Caco-2 (cell line): ENCODE measurements around the gene PIM1. TPM values are rescaled to one million over a fixed set of nuclear protein-coding genes. Genes with fewer than 3 reads are reported as not detected.

Experiments
- BruUV-seq: library from RNA; stranded (reverse); fragments of 400-500 nt; replicated peaks from 2 replicates; lab custom pipeline; 2021; lab: Mats Ljungman, UMichigan
- CTCF ChIA-PET: fragments of 300-600 bp; sonication (Branson Sonifier 250); formaldehyde crosslinking; loops from one replicate; lab custom pipeline; 2022; ENCODE audit warnings: antibody characterized with exemption; lab: Charles Lee
- POLR2A ChIA-PET: fragments of 300-600 bp; sonication (Branson Sonifier 250); formaldehyde crosslinking; loops from one replicate; lab custom pipeline; 2022; ENCODE audit warnings: antibody characterized with exemption; lab: Charles Lee
- DNase-seq, 2 experiments: peaks; one replicate each; pipeline versions ENCODE4 v3.0.0 to v3.0.0-alpha.2; 2020 to 2022
- H3K27me3 ChIP-seq: replicated peaks from 2 replicates; pipeline ENCODE4 v1.6.0; 2011; ENCODE audit warnings: low read length; ENCODE audit not compliant: control insufficient read depth, insufficient read depth
- H3K36me3 ChIP-seq: 2 replicates; pipeline ENCODE4 v1.5.1; 2011; ENCODE audit warnings: low read length; ENCODE audit not compliant: control insufficient read depth, insufficient read depth
- H3K4me1 ChIP-seq: fragments of 250-450 bp; sonication (Bioruptor Pico); 2 replicates; pipeline ENCODE4 v1.5.1; 2020; ENCODE audit warnings: mild to moderate bottlenecking
- H3K4me3 ChIP-seq: 2 replicates; pipeline ENCODE4 v1.5.1; 2011; ENCODE audit warnings: low read depth, mild to moderate bottlenecking, control low read depth, low read length
- H3K9me3 ChIP-seq: fragments of 250-450 bp; sonication (Bioruptor Pico); 2 replicates; pipeline ENCODE4 v1.5.1; 2020; ENCODE audit warnings: mild to moderate bottlenecking, moderate library complexity
- H3K27ac Mint-ChIP-seq: one replicate; pipeline ENCODE4 v1.8.0; 2022; ENCODE audit warnings: mixed read lengths; ENCODE audit not compliant: unreplicated experiment
- H3K27me3 Mint-ChIP-seq: one replicate; pipeline ENCODE4 v1.8.0; 2022; ENCODE audit warnings: mixed read lengths; ENCODE audit not compliant: insufficient read depth, unreplicated experiment
- H3K36me3 Mint-ChIP-seq: one replicate; pipeline ENCODE4 v1.8.0; 2022; ENCODE audit warnings: mild to moderate bottlenecking, mixed read lengths; ENCODE audit not compliant: insufficient read depth, unreplicated experiment
- H3K4me1 Mint-ChIP-seq: one replicate; pipeline ENCODE4 v1.8.0; 2022; ENCODE audit warnings: low read depth, mixed read lengths; ENCODE audit not compliant: unreplicated experiment
- H3K4me3 Mint-ChIP-seq: one replicate; pipeline ENCODE4 v1.8.0; 2022; ENCODE audit warnings: mild to moderate bottlenecking, moderate library complexity, mixed read lengths; ENCODE audit not compliant: unreplicated experiment
- H3K9me3 Mint-ChIP-seq: one replicate; pipeline ENCODE4 v1.8.0; 2022; ENCODE audit warnings: mixed read lengths; ENCODE audit not compliant: unreplicated experiment
- intact Hi-C: fragments of 100-400 bp; cut with micrococcal nuclease; formaldehyde crosslinking; loops from one replicate; pipeline ENCODE4 v1.10.0; 2022; ENCODE audit not compliant: unreplicated experiment
- total RNA-seq: library from RNA; stranded (reverse); gene quantifications from 2 replicates; pipeline ENCODE4 v1.2.3, GENCODE V29; 2022
- TF ChIP-seq, protein P1 (sequence below), 2 experiments: fragments of 200-600 bp in 1 of 2; IDR thresholded peaks; 1 replicate in 1 of 2; 2 replicates in 1 of 2; pipeline versions ENCODE4 v1.5.1 to v1.8.0; 2011 to 2022; ENCODE audit warnings: antibody characterized with exemption in 1 of 2, control low read depth in 1 of 2, inconsistent platforms in 1 of 2, low read depth in 1 of 2, low read length in 1 of 2, mild to moderate bottlenecking in 1 of 2, moderate library complexity in 1 of 2; ENCODE audit not compliant: insufficient read depth in 1 of 2, severe bottlenecking in 1 of 2, unreplicated experiment in 1 of 2

The PIM1 gene
- total RNA-seq, 1 experiment from 2014 or later: 48.3 TPM

DNA sequence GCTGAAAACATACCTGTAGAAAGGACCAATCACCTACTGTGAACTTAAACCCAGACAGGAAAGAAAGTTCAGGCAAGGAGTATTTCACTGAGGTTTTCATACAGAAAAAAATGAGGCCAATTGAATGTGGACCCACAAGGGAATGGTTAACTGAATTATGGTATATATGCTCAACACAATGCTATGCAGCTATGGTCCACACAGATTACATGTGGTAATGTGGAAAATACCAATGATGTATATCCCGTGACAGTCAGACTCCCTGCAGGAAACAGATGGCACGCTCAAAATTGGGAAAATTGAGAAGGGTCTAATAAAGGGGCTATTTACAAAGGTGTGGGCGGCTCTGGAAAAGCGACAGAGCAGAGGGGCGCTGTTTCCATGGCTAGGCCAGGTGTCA, 47.1 kb upstream of the PIM1 start:
- H3K36me3 Mint-ChIP-seq: peaks cover 33% of the 10 kb centered on the region
- H3K4me3 ChIP-seq: no peak overlapping the region
- H3K27me3 ChIP-seq: no peaks in the 10 kb centered on the region
- no peaks in the 10 kb centered on the region for H3K36me3 ChIP-seq
- TF ChIP-seq, protein P1, sequence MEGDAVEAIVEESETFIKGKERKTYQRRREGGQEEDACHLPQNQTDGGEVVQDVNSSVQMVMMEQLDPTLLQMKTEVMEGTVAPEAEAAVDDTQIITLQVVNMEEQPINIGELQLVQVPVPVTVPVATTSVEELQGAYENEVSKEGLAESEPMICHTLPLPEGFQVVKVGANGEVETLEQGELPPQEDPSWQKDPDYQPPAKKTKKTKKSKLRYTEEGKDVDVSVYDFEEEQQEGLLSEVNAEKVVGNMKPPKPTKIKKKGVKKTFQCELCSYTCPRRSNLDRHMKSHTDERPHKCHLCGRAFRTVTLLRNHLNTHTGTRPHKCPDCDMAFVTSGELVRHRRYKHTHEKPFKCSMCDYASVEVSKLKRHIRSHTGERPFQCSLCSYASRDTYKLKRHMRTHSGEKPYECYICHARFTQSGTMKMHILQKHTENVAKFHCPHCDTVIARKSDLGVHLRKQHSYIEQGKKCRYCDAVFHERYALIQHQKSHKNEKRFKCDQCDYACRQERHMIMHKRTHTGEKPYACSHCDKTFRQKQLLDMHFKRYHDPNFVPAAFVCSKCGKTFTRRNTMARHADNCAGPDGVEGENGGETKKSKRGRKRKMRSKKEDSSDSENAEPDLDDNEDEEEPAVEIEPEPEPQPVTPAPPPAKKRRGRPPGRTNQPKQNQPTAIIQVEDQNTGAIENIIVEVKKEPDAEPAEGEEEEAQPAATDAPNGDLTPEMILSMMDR (IDR thresholded peaks at IDR 0.05; ENCODE audit: insufficient read depth in 1 of 2, low read depth in 1 of 2, low read length in 1 of 2, severe bottlenecking in 1 of 2, unreplicated experiment in 1 of 2): no peak
- peaks cover 28% of the 10 kb centered on the region for H3K4me1 Mint-ChIP-seq
- H3K27ac Mint-ChIP-seq: peak overlapping the region; percentile 72
- H3K4me3 Mint-ChIP-seq: no peak overlapping the region
- no peaks in the 10 kb centered on the region for H3K9me3 ChIP-seq
- H3K9me3 Mint-ChIP-seq: no peaks in the 10 kb centered on the region
- DNase-seq: no peak
- no peaks in the 10 kb centered on the region for H3K27me3 Mint-ChIP-seq
- CTCF ChIA-PET: no interaction called here
- POLR2A ChIA-PET: no interaction called here
- intact Hi-C loops: no loop called here
- peaks cover 43% of the 10 kb centered on the region for H3K4me1 ChIP-seq
- no TSS peak for BruUV-seq

GRCh38 chr6:37123957-37124729, 45.8 kb upstream of the PIM1 start:
- Mint-ChIP-seq H3K27ac (peak overlapping the region; percentile 34), H3K4me3 (peak overlapping the region; percentile 17), H3K36me3 (peaks cover 34% of the 10 kb centered on the region), H3K4me1 (peaks cover 36% of the 10 kb centered on the region), H3K27me3 (no peaks in the 10 kb centered on the region), H3K9me3 (no peaks in the 10 kb centered on the region)
- DNase-seq: no peak
- Histone ChIP-seq H3K4me3 (no peak overlapping the region), H3K36me3 (no peaks in the 10 kb centered on the region), H3K9me3 (no peaks in the 10 kb centered on the region), H3K4me1 (peaks cover 54% of the 10 kb centered on the region), H3K27me3 (no peaks in the 10 kb centered on the region)
- TF ChIP-seq, protein P1 (IDR thresholded peaks at IDR 0.05; ENCODE audit: insufficient read depth in 1 of 2, low read depth in 1 of 2, low read length in 1 of 2, severe bottlenecking in 1 of 2, unreplicated experiment in 1 of 2): peak in 1 of 2 experiments; percentile 8
- ChIA-PET CTCF (no interaction called here), POLR2A (no interaction called here)
- intact Hi-C loops: no loop called here
- no TSS peak for BruUV-seq

- ChIA-PET CTCF (interaction anchor here (0.6 to 1.9 kb wide), 9 partner anchors 11 to 83 kb away, joined by 4 to 20 read pairs (median 5); partner anchors contain the start of gene PIM1), POLR2A (interaction anchor here (0.5 to 1.7 kb wide), 14 partner anchors 10 to 420 kb away, joined by 3 to 28 read pairs (median 6); partner anchors contain the start of gene PIM1)
- no TSS peak for BruUV-seq
- Mint-ChIP-seq H3K9me3 (no peaks in the 10 kb centered on the region), H3K4me3 (peak overlapping the region; percentile 77), H3K4me1 (peaks cover 47% of the 10 kb centered on the region), H3K27ac (peak overlapping the region; percentile 97), H3K27me3 (no peaks in the 10 kb centered on the region), H3K36me3 (peaks cover 35% of the 10 kb centered on the region)
- H3K36me3 ChIP-seq: no peaks in the 10 kb centered on the region
- DNase-seq: peak; percentile 83 to 92
- intact Hi-C loops: no loop called here
- H3K4me3 ChIP-seq: peak overlapping the region; percentile 21
- TF ChIP-seq, protein P1 (IDR thresholded peaks at IDR 0.05; ENCODE audit: insufficient read depth in 1 of 2, low read depth in 1 of 2, low read length in 1 of 2, severe bottlenecking in 1 of 2, unreplicated experiment in 1 of 2): no peak
- peaks cover 58% of the 10 kb centered on the region for H3K4me1 ChIP-seq
- no peaks in the 10 kb centered on the region for H3K27me3 ChIP-seq
- no peaks in the 10 kb centered on the region for H3K9me3 ChIP-seq
Observed at GRCh38 chr6:37125774-37126492, 44.0 kb upstream of the PIM1 start.
